WTC11 (cell line): ENCODE measurements around the gene EREG. TPM values are rescaled to one million over a fixed set of nuclear protein-coding genes. Genes with fewer than 3 reads are reported as not detected.

Source experiments
- ATAC-seq: fragments of 200-7000 bp; cut with Tn5 transposase; 2 replicates; pipeline ENCODE4 v1.10.0; 2021; ENCODE audit warnings: mild to moderate bottlenecking, moderate library complexity
- CTCF ChIA-PET: fragments of 300-600 bp; sonication (Branson Sonifier 250); formaldehyde crosslinking; loops from one replicate; lab custom pipeline; 2021; ENCODE audit warnings: antibody characterized with exemption; lab: Charles Lee
- POLR2A ChIA-PET: fragments of 350-600 bp; sonication (Branson Sonifier 250); formaldehyde crosslinking; loops from one replicate; lab custom pipeline; 2021; ENCODE audit warnings: antibody characterized with exemption; lab: Charles Lee
- DNase-seq: peaks from one replicate; pipeline ENCODE4 v3.0.0; 2021; ENCODE audit warnings: low spot score
- H3K27ac Mint-ChIP-seq: 2 replicates; pipeline ENCODE4 v1.8.0; 2021; ENCODE audit warnings: mixed read lengths
- H3K27me3 Mint-ChIP-seq: 2 replicates; pipeline ENCODE4 v1.8.0; 2021; ENCODE audit warnings: low read depth, mild to moderate bottlenecking, moderate library complexity, mixed read lengths
- H3K36me3 Mint-ChIP-seq: 2 replicates; pipeline ENCODE4 v1.8.0; 2021; ENCODE audit warnings: mixed read lengths
- H3K4me1 Mint-ChIP-seq: 2 replicates; pipeline ENCODE4 v1.8.0; 2022; ENCODE audit warnings: mixed read lengths
- H3K4me3 Mint-ChIP-seq: 2 replicates; pipeline ENCODE4 v1.8.0; 2021; ENCODE audit warnings: mild to moderate bottlenecking, moderate library complexity, mixed read lengths
- H3K9me3 Mint-ChIP-seq: 2 replicates; pipeline ENCODE4 v1.8.0; 2021; ENCODE audit warnings: mixed read lengths
- AFF4 ChIP-seq: sonication (generic); formaldehyde crosslinking; IDR thresholded peaks from 2 replicates; pipeline ENCODE4 v1.8.1; 2023; ENCODE audit warnings: mild to moderate bottlenecking, missing genetic modification reagents, borderline replicate concordance
- ATF1 ChIP-seq: sonication (generic); formaldehyde crosslinking; IDR thresholded peaks from 2 replicates; pipeline ENCODE4 v1.8.1; 2023; ENCODE audit warnings: mild to moderate bottlenecking, moderate library complexity, missing genetic modification reagents
- ATF2 ChIP-seq: sonication (generic); formaldehyde crosslinking; IDR thresholded peaks from 2 replicates; pipeline ENCODE4 v1.8.1; 2022; ENCODE audit warnings: low read depth, missing genetic modification reagents, borderline replicate concordance
- ATF6 ChIP-seq: sonication (generic); formaldehyde crosslinking; IDR thresholded peaks from 2 replicates; pipeline ENCODE4 v1.8.1; 2023; ENCODE audit warnings: mild to moderate bottlenecking, missing genetic modification reagents
- CBFB ChIP-seq: sonication (generic); formaldehyde crosslinking; IDR thresholded peaks from 2 replicates; pipeline ENCODE4 v1.8.1; 2022; ENCODE audit warnings: mild to moderate bottlenecking, low read depth, missing genetic modification reagents
- CREM ChIP-seq: sonication (generic); formaldehyde crosslinking; IDR thresholded peaks from 2 replicates; pipeline ENCODE4 v1.8.1; 2022; ENCODE audit warnings: mild to moderate bottlenecking, missing genetic modification reagents, moderate library complexity
- CTCF ChIP-seq: fragments of 200-600 bp; IDR thresholded peaks from 2 replicates; pipeline ENCODE4 v1.8.0; 2022; ENCODE audit warnings: antibody characterized with exemption
- ETV6 ChIP-seq: sonication (generic); formaldehyde crosslinking; IDR thresholded peaks from 2 replicates; pipeline ENCODE4 v1.8.1; 2022; ENCODE audit warnings: mild to moderate bottlenecking, missing genetic modification reagents
- FOXJ3 ChIP-seq: sonication (generic); formaldehyde crosslinking; IDR thresholded peaks from 2 replicates; pipeline ENCODE4 v1.9.0; 2021; ENCODE audit warnings: missing genetic modification reagents, mild to moderate bottlenecking, borderline replicate concordance
- FOXP1 ChIP-seq: sonication (generic); formaldehyde crosslinking; IDR thresholded peaks from 2 replicates; pipeline ENCODE4 v1.8.0; 2022; ENCODE audit warnings: missing genetic modification reagents, mild to moderate bottlenecking, moderate library complexity, borderline replicate concordance
- IRF1 ChIP-seq: sonication (generic); formaldehyde crosslinking; IDR thresholded peaks from 2 replicates; pipeline ENCODE4 v1.8.0; 2023; ENCODE audit warnings: missing genetic modification reagents
- IRF2 ChIP-seq: sonication (generic); formaldehyde crosslinking; IDR thresholded peaks from 2 replicates; pipeline ENCODE4 v1.8.0; 2022; ENCODE audit warnings: low read depth, missing genetic modification reagents, borderline replicate concordance
- MAX ChIP-seq: sonication (generic); formaldehyde crosslinking; IDR thresholded peaks from 2 replicates; pipeline ENCODE4 v1.8.0; 2022; ENCODE audit warnings: mild to moderate bottlenecking, missing genetic modification reagents
- NFATC4 ChIP-seq: fragments of 250-450 bp; sonication (Bioruptor Pico); IDR thresholded peaks from 2 replicates; pipeline ENCODE4 v1.9.0; 2021; ENCODE audit warnings: mild to moderate bottlenecking
- PRRX2 ChIP-seq: fragments of 250-450 bp; sonication (Bioruptor Pico); IDR thresholded peaks from 2 replicates; pipeline ENCODE4 v1.8.0; 2021; ENCODE audit warnings: mild to moderate bottlenecking
- SMAD3 ChIP-seq: sonication (generic); formaldehyde crosslinking; IDR thresholded peaks from 2 replicates; pipeline ENCODE4 v1.8.0; 2022; ENCODE audit warnings: missing genetic modification reagents, mild to moderate bottlenecking, borderline replicate concordance
- SOX15 ChIP-seq: fragments of 250-450 bp; sonication (Bioruptor Pico); IDR thresholded peaks from 2 replicates; pipeline ENCODE4 v1.9.0; 2021; ENCODE audit warnings: mild to moderate bottlenecking
- TEAD1 ChIP-seq: sonication (generic); formaldehyde crosslinking; IDR thresholded peaks from 2 replicates; pipeline ENCODE4 v1.8.0; 2022; ENCODE audit warnings: mild to moderate bottlenecking, missing genetic modification reagents
- TP53 ChIP-seq: sonication (generic); formaldehyde crosslinking; IDR thresholded peaks from 2 replicates; pipeline ENCODE4 v1.8.1; 2023; ENCODE audit warnings: mild to moderate bottlenecking, missing genetic modification reagents
- USF1 ChIP-seq: sonication (generic); formaldehyde crosslinking; IDR thresholded peaks from 2 replicates; pipeline ENCODE4 v1.8.0; 2022; ENCODE audit warnings: mild to moderate bottlenecking, missing genetic modification reagents
- ZBTB43 ChIP-seq: sonication (generic); formaldehyde crosslinking; IDR thresholded peaks from 2 replicates; pipeline ENCODE4 v1.8.1; 2023; ENCODE audit warnings: mild to moderate bottlenecking, missing genetic modification reagents
- ZNF416 ChIP-seq: fragments of 250-450 bp; sonication (Bioruptor Pico); IDR thresholded peaks from 2 replicates; pipeline ENCODE4 v1.9.0; 2021; ENCODE audit warnings: mild to moderate bottlenecking, inconsistent platforms
- ZNF671 ChIP-seq: fragments of 250-450 bp; sonication (Bioruptor Pico); IDR thresholded peaks from 2 replicates; pipeline ENCODE4 v1.8.0; 2021; ENCODE audit warnings: mild to moderate bottlenecking
- total RNA-seq: library from RNA; stranded (reverse); gene quantifications from 3 replicates; pipeline ENCODE4 v1.2.3, GENCODE V29; 2021

The EREG gene
- total RNA-seq, 1 experiment from 2014 or later, result 0.09 TPM

GRCh38 chr4:74328501-74328900 lies 36.4 kb upstream of the EREG start:
- Mint-ChIP-seq H3K9me3 (no peaks in the 10 kb centered on the region), H3K4me3 (no peak overlapping the region), H3K27me3 (no peaks in the 10 kb centered on the region), H3K36me3 (no peaks in the 10 kb centered on the region), H3K27ac (no peak overlapping the region), H3K4me1 (peaks cover 9% of the 10 kb centered on the region)
- TF ChIP-seq ETV6 (CRISPR knock-in tag) (no peak), FOXJ3 (CRISPR knock-in tag) (no peak), TEAD1 (CRISPR knock-in tag) (no peak), MAX (no peak), PRRX2 (CRISPR knock-in tag) (no peak), ATF6 (no peak), AFF4 (CRISPR knock-in tag) (no peak), CBFB (CRISPR knock-in tag) (no peak), NFATC4 (CRISPR knock-in tag) (no peak), IRF2 (CRISPR knock-in tag) (no peak), ZNF671 (no peak), IRF1 (CRISPR knock-in tag) (no peak)
- CTCF ChIA-PET, result no interaction called here
- POLR2A ChIA-PET, result no interaction called here
- ATAC-seq (no peak), DNase-seq (no peak)

GRCh38 chr4:74329307-74329706 lies 35.6 kb upstream of the EREG start:
- H3K36me3 Mint-ChIP-seq, result no peaks in the 10 kb centered on the region
- ChIA-PET CTCF (no interaction called here), POLR2A (no interaction called here)
- no peak overlapping the region for H3K4me3 Mint-ChIP-seq
- DNase-seq (no peak), ATAC-seq (no peak)
- no peak overlapping the region for H3K27ac Mint-ChIP-seq
- H3K4me1 Mint-ChIP-seq, result peaks cover 8% of the 10 kb centered on the region
- H3K27me3 Mint-ChIP-seq, result no peaks in the 10 kb centered on the region
- H3K9me3 Mint-ChIP-seq, result peaks cover 4% of the 10 kb centered on the region
- TF ChIP-seq SOX15 (CRISPR knock-in tag) (no peak), SMAD3 (CRISPR knock-in tag) (no peak), ZBTB43 (CRISPR knock-in tag) (no peak), TP53 (CRISPR knock-in tag) (no peak), ZNF416 (CRISPR knock-in tag) (no peak), CREM (CRISPR knock-in tag) (no peak), IRF1 (CRISPR knock-in tag) (no peak), ATF1 (CRISPR knock-in tag) (no peak), CTCF (no peak), ATF2 (CRISPR knock-in tag) (no peak), FOXP1 (no peak), USF1 (CRISPR knock-in tag) (no peak)
